ENCODE measurements around the gene KCNQ2.

KCNQ2 gene

GRCh38 chr20:63365601-63366389 lies 106.7 kb downstream of the KCNQ2 start:
- ATAC-seq = no peak
- no peak for TF ChIP-seq TCF4 (CRISPR knock-in tag; IDR thresholded peaks at IDR 0.05; ENCODE audit: borderline replicate concordance)
- no peak for TF ChIP-seq TOX (CRISPR knock-in tag; IDR thresholded peaks at IDR 0.05; ENCODE audit: borderline replicate concordance)
- TF ChIP-seq ZC3H10 (CRISPR knock-in tag; IDR thresholded peaks at IDR 0.05) = no peak
- no peak for TF ChIP-seq ZFP3 (CRISPR knock-in tag; IDR thresholded peaks at IDR 0.05)
- no peak for TF ChIP-seq ZNF565 (CRISPR knock-in tag; conservative IDR thresholded peaks at IDR 0.05; ENCODE audit: low read depth)
- no peak for TF ChIP-seq ZNF8 (CRISPR knock-in tag; IDR thresholded peaks at IDR 0.05)
- TF ChIP-seq CSDC2 (CRISPR knock-in tag; IDR thresholded peaks at IDR 0.05) = no peak
- no peak for TF ChIP-seq ZFP30 (CRISPR knock-in tag; IDR thresholded peaks at IDR 0.05)
- TF ChIP-seq ISL1 (CRISPR knock-in tag; IDR thresholded peaks at IDR 0.05) = no peak
- TF ChIP-seq BACH2 (CRISPR knock-in tag; IDR thresholded peaks at IDR 0.05; ENCODE audit: borderline replicate concordance) = no peak
- TF ChIP-seq PATZ1 (CRISPR knock-in tag; IDR thresholded peaks at IDR 0.05; ENCODE audit: borderline replicate concordance) = no peak

DNA sequence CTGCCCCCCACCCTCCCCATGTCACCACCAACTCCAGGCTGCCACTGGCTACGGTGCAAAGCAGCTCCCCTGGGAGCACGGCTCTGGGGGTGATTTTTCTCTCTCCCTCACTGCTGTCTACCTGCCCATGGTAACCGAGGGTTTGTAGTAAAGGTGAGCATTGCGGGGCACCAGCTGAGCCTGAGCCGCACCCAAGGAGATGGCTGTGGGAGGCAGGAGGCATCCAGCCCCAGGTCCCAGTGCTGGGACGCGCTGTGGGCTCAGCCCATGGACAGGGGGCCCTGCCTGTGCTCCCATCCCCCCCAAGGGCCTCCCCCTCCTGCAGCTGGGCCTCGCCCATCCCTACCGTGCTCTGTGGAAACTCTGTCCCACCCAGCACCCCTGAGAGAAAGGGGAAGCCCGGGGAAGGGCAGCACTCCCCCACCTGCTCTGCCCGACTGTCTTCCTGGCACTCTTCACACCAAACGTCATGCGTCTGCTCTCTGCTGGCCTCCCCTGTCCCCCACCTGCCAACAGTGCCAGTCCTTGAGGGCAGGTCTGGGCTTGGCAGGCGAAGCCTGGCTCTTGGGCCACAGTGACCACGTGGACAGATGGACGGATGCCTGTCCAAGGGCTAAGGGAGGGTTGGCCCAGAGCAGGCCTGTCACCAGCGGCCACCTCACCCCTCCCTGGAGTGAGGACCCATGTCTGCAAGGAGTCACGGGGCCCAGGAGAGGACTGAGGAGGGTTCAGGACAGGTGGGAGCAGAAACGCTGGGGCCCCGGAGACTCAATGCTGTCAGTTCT lies 107.5 kb downstream of the KCNQ2 start:
- no peak for ATAC-seq
- TF ChIP-seq SNAI2 (CRISPR knock-in tag; IDR thresholded peaks at IDR 0.05) = no peak
- no peak for TF ChIP-seq BACH2 (CRISPR knock-in tag; IDR thresholded peaks at IDR 0.05; ENCODE audit: borderline replicate concordance)
- TF ChIP-seq ARNTL (CRISPR knock-in tag; IDR thresholded peaks at IDR 0.05; ENCODE audit: borderline replicate concordance, low read depth) = no peak
- TF ChIP-seq TCF4 (CRISPR knock-in tag; IDR thresholded peaks at IDR 0.05; ENCODE audit: borderline replicate concordance) = no peak
- no peak for TF ChIP-seq ISL1 (CRISPR knock-in tag; IDR thresholded peaks at IDR 0.05)
- TF ChIP-seq PATZ1 (CRISPR knock-in tag; IDR thresholded peaks at IDR 0.05; ENCODE audit: borderline replicate concordance) = no peak
- no peak for TF ChIP-seq ZC3H10 (CRISPR knock-in tag; IDR thresholded peaks at IDR 0.05)

DNA sequence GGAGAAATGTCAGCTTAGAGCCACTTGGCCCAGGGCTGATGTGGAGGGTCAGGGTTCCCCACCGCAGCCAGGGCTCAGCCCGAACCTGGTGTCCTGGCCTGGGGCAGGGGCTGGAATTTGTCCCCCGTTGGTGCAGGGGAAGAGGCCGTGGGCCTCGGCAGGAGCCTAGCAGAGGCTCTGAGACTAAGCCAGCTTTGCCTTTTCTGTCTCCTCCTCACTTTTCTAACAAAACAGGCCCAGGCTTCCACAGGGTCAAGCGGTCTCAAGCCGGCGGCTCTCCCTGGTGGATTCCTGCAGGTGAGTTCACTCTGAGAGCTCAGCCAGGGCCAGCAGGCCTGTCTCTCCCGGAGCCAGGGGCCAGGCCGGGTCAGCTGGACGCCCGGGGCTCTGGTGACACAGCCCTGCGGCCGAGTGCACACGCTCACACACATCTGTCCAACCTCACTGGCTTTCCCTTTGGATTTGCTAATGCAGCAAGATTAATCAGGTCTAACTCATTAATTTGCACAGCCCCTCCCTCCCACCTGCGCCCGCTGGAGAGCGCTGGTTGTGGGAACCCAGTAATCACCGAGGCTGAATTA lies 108.4 kb downstream of the KCNQ2 start:
- TF ChIP-seq ISL1 (CRISPR knock-in tag; IDR thresholded peaks at IDR 0.05) (no peak), TCF4 (CRISPR knock-in tag; IDR thresholded peaks at IDR 0.05; ENCODE audit: borderline replicate concordance) (no peak), TSHZ2 (CRISPR knock-in tag; IDR thresholded peaks at IDR 0.05) (no peak), ZFP30 (CRISPR knock-in tag; IDR thresholded peaks at IDR 0.05) (no peak), CREB5 (CRISPR knock-in tag; IDR thresholded peaks at IDR 0.05; ENCODE audit: low read depth) (no peak), ESRRG (CRISPR knock-in tag; IDR thresholded peaks at IDR 0.05) (no peak), SNAI2 (CRISPR knock-in tag; IDR thresholded peaks at IDR 0.05) (no peak), ZC3H10 (CRISPR knock-in tag; IDR thresholded peaks at IDR 0.05) (no peak), GLIS3 (CRISPR knock-in tag; IDR thresholded peaks at IDR 0.05) (no peak), BACH2 (CRISPR knock-in tag; IDR thresholded peaks at IDR 0.05; ENCODE audit: borderline replicate concordance) (no peak), ZNF70 (CRISPR knock-in tag; IDR thresholded peaks at IDR 0.05) (no peak)
- TF ChIP-seq, protein P1, sequence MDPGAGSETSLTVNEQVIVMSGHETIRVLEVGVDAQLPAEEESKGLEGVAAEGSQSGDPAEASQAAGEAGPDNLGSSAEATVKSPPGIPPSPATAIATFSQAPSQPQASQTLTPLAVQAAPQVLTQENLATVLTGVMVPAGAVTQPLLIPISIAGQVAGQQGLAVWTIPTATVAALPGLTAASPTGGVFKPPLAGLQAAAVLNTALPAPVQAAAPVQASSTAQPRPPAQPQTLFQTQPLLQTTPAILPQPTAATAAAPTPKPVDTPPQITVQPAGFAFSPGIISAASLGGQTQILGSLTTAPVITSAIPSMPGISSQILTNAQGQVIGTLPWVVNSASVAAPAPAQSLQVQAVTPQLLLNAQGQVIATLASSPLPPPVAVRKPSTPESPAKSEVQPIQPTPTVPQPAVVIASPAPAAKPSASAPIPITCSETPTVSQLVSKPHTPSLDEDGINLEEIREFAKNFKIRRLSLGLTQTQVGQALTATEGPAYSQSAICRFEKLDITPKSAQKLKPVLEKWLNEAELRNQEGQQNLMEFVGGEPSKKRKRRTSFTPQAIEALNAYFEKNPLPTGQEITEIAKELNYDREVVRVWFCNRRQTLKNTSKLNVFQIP (CRISPR knock-in tag; IDR thresholded peaks at IDR 0.05; ENCODE audit: borderline replicate concordance, low read depth) = no peak
- no peak for ATAC-seq

Measured in SK-N-SH treated with all-trans-retinoic acid at 6 μM for 48 hours (cell line).